ENCODE data around the gene TRANK1. TPM values are rescaled to one million over a fixed set of nuclear protein-coding genes. Genes with fewer than 3 reads are reported as not detected.

TRANK1 gene
- total RNA-seq (40.1 TPM), polyA plus RNA-seq (12.5 TPM)

DNA sequence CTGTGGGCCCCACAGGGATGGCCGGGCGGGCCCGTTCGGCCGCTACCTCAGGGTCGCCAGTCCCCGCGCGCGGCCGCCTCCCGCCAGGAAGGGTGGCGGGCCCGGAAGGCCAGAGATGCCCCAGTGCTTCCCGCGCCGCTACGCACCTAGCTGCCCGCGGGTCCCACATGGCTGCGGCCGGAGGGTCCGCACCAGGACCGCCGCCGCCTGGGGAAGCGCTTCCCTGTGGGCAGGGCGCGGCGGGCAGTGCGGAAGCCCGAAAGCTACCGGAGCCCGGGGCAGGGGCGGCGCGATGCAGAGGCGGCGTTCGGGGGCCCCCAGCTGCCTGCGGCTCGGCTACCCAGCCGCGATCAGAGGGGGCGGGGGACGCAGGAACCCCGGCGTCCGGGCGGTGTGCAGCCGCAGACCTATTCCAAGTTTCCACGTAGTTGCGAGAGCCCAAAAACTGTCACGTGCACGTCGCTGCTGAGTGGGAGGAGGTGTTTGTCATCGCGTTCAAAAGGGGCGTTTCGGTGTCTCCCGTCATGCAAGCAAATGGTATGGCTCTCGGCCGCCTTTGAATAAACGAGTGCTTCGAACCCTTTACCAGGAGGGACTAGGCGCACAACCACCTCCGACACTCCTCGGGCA is at the start of gene TRANK1:
Gene TRANK1 (minus strand): TSS at position 414 of the 630 bp plus-strand sequence. CDS start 245 bp downstream, at position 169.
- Histone ChIP-seq H3K36me3 (ENCODE audit: insufficient read depth) (no peaks in the 10 kb centered on the region), H3K4me3 (ENCODE audit: low read depth, low read length) (peak within 1 kb of the TSS; percentile 79), H3K27ac (ENCODE audit: low read depth) (peak within 1 kb of the TSS; percentile 43), H3K4me1 (ENCODE audit: insufficient read depth) (no peaks in the 10 kb centered on the region)
- under 1% methylated on average over 68 of the region's 68 CpGs for WGBS
- peak; percentile 28 for DNase-seq (ENCODE audit: extremely low spot score)

DNA sequence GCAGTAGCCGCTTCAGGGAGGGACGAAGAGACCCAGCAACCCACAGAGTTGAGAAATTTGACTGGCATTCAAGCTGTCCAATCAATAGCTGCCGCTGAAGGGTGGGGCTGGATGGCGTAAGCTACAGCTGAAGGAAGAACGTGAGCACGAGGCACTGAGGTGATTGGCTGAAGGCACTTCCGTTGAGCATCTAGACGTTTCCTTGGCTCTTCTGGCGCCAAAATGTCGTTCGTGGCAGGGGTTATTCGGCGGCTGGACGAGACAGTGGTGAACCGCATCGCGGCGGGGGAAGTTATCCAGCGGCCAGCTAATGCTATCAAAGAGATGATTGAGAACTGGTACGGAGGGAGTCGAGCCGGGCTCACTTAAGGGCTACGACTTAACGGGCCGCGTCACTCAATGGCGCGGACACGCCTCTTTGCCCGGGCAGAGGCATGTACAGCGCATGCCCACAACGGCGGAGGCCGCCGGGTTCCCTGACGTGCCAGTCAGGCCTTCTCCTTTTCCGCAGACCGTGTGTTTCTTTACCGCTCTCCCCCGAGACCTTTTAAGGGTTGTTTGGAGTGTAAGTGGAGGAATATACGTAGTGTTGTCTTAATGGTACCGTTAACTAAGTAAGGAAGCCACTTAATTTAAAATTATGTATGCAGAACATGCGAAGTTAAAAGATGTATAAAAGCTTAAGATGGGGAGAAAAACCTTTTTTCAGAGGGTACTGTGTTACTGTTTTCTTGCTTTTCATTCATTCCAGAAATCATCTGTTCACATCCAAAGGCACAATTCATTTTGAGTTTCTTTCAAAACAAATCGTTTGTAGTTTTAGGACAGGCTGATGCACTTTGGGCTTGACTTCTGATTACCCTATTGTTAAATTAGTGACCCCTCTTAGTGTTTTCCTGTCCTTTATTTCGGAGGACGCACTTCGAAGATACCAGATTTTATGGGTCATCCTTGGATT is 48.8 kb upstream of the TRANK1 start, which contains the start of gene MLH1:
Gene MLH1 (plus strand): TSS at position 193 of the 958 bp plus-strand sequence. CDS start 30 bp downstream, at position 223.
- H3K36me3 ChIP-seq (ENCODE audit: insufficient read depth): peaks cover 4% of the 10 kb centered on the region
- peaks cover 3% of the 10 kb centered on the region for H3K4me1 ChIP-seq (ENCODE audit: insufficient read depth)
- H3K4me3 ChIP-seq (ENCODE audit: low read depth, low read length): peak within 1 kb of the TSS; percentile 48
- H3K27ac ChIP-seq (ENCODE audit: low read depth): peak within 1 kb of the TSS; percentile 98
- WGBS: under 1% methylated on average over 47 of the region's 47 CpGs
- DNase-seq (ENCODE audit: extremely low spot score): peak; percentile 100

DNA sequence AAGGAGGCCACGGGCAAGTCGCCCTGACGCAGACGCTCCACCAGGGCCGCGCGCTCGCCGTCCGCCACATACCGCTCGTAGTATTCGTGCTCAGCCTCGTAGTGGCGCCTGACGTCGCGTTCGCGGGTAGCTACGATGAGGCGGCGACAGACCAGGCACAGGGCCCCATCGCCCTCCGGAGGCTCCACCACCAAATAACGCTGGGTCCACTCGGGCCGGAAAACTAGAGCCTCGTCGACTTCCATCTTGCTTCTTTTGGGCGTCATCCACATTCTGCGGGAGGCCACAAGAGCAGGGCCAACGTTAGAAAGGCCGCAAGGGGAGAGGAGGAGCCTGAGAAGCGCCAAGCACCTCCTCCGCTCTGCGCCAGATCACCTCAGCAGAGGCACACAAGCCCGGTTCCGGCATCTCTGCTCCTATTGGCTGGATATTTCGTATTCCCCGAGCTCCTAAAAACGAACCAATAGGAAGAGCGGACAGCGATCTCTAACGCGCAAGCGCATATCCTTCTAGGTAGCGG is 48.0 kb upstream of the TRANK1 start, which contains the start of gene EPM2AIP1:
Gene EPM2AIP1 (minus strand): TSS at position 326 of the 520 bp plus-strand sequence. CDS start 54 bp downstream, at position 272.
- WGBS: under 1% methylated on average over 48 of the region's 48 CpGs
- no peak for DNase-seq (ENCODE audit: extremely low spot score)
- Histone ChIP-seq H3K27ac (ENCODE audit: low read depth) (peak within 1 kb of the TSS; percentile 98), H3K36me3 (ENCODE audit: insufficient read depth) (peaks cover 4% of the 10 kb centered on the region), H3K4me3 (ENCODE audit: low read depth, low read length) (peak within 1 kb of the TSS; percentile 48), H3K4me1 (ENCODE audit: insufficient read depth) (peaks cover 3% of the 10 kb centered on the region)

DNA sequence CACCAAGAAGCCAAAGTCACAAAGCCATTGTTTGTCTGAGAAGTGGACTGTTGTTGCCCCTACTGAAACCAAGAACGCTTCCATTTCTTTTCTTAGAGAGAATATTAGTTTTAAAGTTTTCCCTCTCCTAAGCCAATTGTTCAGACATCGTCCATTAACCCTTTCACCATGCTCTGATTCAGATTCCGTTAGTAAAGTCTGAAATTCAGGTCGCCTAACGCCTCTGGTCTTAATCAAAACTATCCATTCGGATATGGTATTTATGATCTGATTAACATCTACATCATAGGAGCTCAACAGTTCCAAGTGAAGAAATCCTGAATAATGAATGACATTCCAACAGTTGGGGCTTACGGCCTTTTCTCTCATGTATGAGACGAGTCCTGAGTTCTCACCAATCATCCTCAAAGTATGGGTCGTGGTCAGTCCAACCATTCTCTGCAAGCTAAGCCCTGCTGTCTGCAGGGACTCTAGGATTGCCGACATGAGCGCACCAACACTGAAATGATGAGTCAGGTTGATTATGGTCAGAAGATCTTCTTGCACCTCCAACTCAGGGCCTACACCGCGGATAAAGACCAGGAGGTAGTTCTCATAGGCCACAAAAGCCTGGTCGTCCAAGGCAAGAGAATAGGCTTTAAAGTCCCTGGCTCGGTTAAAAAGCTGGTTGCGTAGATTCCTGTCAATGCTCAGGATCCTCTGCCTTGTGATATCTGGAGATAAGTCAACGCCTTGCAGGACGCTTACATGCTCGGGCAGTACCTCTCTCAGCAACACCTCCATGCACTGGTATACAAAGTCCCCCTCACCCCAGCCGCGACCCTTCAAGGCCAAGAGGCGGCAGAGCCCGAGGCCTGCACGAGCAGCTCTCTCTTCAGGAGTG is 47.3 kb upstream of the TRANK1 start:
- WGBS: 5% methylated on average over 24 of the region's 24 CpGs
- peak; percentile 14 for DNase-seq (ENCODE audit: extremely low spot score)
- Histone ChIP-seq H3K36me3 (ENCODE audit: insufficient read depth) (peaks cover 1% of the 10 kb centered on the region), H3K4me1 (ENCODE audit: insufficient read depth) (peaks cover 3% of the 10 kb centered on the region), H3K27ac (ENCODE audit: low read depth) (peak overlapping the region; percentile 98), H3K4me3 (ENCODE audit: low read depth, low read length) (peak overlapping the region; percentile 48)

DNA sequence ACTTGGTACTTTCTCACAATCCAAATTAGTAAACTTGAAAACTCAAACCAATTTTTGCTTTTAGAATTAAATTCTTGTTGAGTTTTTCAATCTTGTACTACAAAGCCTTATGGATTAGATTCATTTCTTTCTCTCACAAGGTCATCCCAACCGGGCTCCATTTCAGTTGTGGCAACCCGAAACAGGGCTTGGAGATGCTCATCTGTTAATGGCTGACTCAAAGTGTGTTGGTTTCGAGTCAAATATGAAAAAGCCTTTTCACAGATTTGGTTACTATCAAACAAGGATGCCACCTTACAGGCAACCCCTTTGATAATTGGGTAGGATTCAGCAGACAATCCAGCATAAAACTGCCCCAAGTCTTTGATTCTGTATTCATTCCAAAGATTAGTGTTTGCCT is 46.3 kb upstream of the TRANK1 start:
- DNase-seq (ENCODE audit: extremely low spot score): no peak
- 72% methylated on average over 3 of the region's 3 CpGs for WGBS
- Histone ChIP-seq H3K27ac (ENCODE audit: low read depth) (no peak overlapping the region), H3K4me3 (ENCODE audit: low read depth, low read length) (peak overlapping the region; percentile 3), H3K36me3 (ENCODE audit: insufficient read depth) (peaks cover 4% of the 10 kb centered on the region), H3K4me1 (ENCODE audit: insufficient read depth) (peaks cover 3% of the 10 kb centered on the region)

DNA sequence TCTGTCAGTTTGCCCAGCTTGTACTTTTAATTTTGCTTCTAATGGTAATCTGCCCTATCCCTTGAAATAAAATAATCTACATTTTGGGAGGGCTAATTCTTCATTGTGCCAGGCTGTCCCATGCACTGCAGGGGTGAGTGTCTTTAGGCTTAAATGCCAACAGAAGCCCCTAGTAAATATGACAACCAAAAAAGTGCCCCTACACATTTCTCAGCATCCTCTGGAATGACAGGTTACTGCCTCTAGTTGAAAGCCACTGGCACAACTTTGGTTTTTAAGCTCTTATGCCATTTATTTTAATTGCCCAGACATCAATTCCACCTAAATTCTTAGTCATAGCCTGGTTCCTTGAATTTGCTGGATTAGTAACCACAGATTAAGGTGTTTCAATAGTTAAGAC is 44.7 kb upstream of the TRANK1 start:
- no peak for DNase-seq (ENCODE audit: extremely low spot score)
- Histone ChIP-seq H3K4me3 (ENCODE audit: low read depth, low read length) (no peak overlapping the region), H3K27ac (ENCODE audit: low read depth) (no peak overlapping the region), H3K4me1 (ENCODE audit: insufficient read depth) (peaks cover 3% of the 10 kb centered on the region), H3K36me3 (ENCODE audit: insufficient read depth) (peaks cover 6% of the 10 kb centered on the region)

DNA sequence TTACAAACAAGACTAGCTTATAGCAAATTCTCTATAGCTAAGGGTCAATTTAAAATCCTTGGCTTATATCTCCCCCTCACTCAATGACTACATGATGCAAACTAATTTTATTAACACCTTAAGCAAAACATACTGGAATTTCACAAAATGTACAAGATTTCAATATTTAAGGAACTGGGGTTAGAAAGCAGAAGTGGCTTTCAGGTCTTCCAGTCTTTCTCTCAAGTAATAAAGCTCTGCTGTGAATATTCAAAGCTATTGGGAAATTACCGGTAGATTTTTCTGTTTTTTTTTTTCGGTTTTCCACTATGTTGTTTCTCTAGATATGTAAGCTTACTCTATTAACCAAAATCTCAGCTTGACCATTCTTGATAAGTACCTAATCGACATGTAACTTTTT is 44.2 kb upstream of the TRANK1 start:
- no peak overlapping the region for H3K27ac ChIP-seq (ENCODE audit: low read depth)
- H3K4me3 ChIP-seq (ENCODE audit: low read depth, low read length): no peak overlapping the region
- WGBS: 83% methylated on average over 3 of the region's 3 CpGs
- H3K4me1 ChIP-seq (ENCODE audit: insufficient read depth): peaks cover 3% of the 10 kb centered on the region
- DNase-seq (ENCODE audit: extremely low spot score): no peak
- H3K36me3 ChIP-seq (ENCODE audit: insufficient read depth): peaks cover 6% of the 10 kb centered on the region

DNA sequence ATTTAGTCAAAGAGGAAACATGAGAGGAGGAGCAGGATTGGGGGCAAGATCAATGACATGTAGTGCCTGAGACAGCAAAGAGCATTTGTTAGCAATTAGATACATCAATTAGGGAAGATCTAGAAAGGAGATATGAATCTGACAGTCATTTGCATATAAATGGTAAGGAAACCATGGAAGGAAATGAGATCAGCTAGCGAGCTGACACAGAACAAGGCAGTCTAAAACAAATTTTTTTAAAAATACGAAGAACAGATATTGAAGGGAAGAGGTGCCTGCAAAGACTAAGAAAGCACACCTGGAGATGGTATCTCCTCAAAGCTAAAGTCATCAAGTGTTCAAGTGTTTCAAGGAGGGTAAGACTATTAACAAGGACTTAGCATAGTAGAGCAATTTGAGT is 43.5 kb upstream of the TRANK1 start:
- DNase-seq (ENCODE audit: extremely low spot score): no peak
- Histone ChIP-seq H3K4me1 (ENCODE audit: insufficient read depth) (peaks cover 3% of the 10 kb centered on the region), H3K27ac (ENCODE audit: low read depth) (no peak overlapping the region), H3K4me3 (ENCODE audit: low read depth, low read length) (no peak overlapping the region), H3K36me3 (ENCODE audit: insufficient read depth) (peaks cover 6% of the 10 kb centered on the region)
- 81% methylated on average over 2 of the region's 2 CpGs for WGBS

DNA sequence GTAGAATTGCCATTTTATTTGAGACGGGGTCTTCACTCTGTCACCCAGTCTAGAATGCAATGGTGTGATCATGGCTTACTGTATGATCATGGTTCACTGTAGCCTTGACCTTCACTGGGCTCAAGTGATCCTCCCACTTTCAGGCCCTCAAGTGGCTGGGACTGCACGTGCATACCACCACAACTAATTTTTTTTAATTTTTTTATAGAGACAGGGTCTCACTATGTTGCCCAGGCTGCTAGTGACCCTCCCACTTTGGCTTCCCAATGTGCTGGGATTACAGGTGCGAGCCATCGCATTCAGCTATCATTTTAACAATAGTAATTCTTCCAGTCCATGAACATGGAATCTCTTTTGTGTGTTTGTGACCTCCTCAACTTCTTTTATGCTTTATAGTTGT is 36.2 kb upstream of the TRANK1 start:
- peaks cover 3% of the 10 kb centered on the region for H3K36me3 ChIP-seq (ENCODE audit: insufficient read depth)
- 96% methylated on average over 4 of the region's 4 CpGs for WGBS
- DNase-seq (ENCODE audit: extremely low spot score): no peak
- no peak overlapping the region for H3K27ac ChIP-seq (ENCODE audit: low read depth)
- H3K4me1 ChIP-seq (ENCODE audit: insufficient read depth): no peaks in the 10 kb centered on the region
- H3K4me3 ChIP-seq (ENCODE audit: low read depth, low read length): no peak overlapping the region

DNA sequence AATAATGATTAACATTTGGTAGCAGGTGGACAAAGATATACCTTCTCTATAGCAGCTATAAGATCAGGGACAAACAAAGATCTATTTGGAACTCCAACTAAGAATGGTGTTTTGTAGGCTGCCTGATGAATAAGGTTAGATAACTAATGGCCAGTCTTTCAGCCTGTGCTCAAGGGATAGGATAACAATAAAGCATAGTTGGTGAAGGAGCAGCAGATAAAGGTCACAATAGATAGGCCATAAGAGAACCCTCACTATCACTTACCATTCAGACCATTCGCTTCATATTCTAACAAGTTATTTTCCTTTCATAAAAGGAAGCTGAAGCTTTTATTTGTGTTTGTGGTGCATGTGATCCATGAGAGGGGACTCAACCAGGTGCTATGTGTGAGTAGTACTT is 28.3 kb upstream of the TRANK1 start:
- Histone ChIP-seq H3K27ac (ENCODE audit: low read depth) (no peak overlapping the region), H3K4me1 (ENCODE audit: insufficient read depth) (no peaks in the 10 kb centered on the region), H3K36me3 (ENCODE audit: insufficient read depth) (no peaks in the 10 kb centered on the region), H3K4me3 (ENCODE audit: low read depth, low read length) (no peak overlapping the region)
- 98% methylated on average over 1 of the region's 1 CpG for WGBS
- no peak for DNase-seq (ENCODE audit: extremely low spot score)

DNA sequence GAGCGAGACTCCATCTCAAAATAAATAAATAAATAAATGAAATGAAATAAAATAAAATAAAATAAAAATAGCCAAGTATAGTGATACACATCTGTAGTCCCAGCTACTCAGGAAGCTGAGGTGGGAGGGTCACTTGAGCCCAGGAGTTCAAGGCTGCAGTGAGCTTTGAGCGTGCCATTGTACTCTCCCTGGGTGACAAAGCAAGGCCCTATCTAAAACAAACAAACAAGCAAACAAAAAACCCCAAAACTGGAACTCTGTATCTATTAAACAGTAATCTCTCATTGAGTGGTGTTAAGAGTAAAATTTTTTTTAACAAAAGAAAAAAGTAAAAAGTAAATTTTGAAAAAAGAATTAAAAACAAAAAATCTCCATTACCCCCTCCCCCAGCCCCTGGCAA is 27.3 kb upstream of the TRANK1 start:
- DNase-seq (ENCODE audit: extremely low spot score): no peak
- H3K36me3 ChIP-seq (ENCODE audit: insufficient read depth): no peaks in the 10 kb centered on the region
- 97% methylated on average over 2 of the region's 2 CpGs for WGBS
- H3K27ac ChIP-seq (ENCODE audit: low read depth): no peak overlapping the region
- no peaks in the 10 kb centered on the region for H3K4me1 ChIP-seq (ENCODE audit: insufficient read depth)
- no peak overlapping the region for H3K4me3 ChIP-seq (ENCODE audit: low read depth, low read length)

DNA sequence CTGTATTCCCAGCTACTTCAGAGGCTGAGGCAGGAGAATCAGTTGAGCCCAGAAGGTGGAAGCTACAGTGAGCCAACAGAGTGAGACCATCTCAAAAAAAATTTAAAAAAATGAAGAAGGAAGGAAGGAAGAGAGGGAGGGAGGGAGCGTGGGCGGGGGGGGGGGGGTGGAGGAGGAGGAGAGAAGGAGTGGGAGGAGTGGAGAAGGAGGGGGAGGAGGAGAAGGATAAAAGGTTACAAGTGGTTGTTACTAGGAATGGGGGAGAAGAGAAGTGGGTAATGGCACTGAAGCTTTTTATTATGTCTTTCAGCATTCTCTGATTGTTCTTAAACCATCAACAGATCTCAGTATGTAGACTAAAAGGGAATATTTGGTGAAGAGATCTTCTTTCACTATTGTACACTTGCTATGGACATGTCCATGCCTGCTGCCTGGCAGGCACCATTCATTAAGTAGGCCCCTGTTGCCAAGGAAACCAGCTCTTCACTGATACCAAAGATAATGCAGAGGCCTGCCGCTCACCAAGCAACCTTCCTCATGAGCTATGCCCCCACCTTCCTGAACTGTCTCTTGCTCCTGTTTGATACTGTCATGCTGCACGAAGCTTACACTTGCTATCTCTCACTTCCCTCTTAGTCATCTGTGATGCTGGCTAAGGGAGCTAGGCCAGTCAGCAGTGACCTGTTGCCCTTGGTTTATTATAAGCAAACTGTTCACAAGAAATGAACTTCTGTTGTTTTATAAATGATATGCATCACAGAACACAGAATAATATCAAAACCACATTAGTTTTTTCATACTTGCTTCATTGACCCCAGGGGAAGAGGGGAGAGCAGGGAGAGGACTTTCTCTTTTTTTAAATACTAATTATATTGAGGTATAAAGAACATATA is 24.9 kb upstream of the TRANK1 start:
- Histone ChIP-seq H3K4me3 (ENCODE audit: low read depth, low read length) (no peak overlapping the region), H3K27ac (ENCODE audit: low read depth) (peak overlapping the region; percentile 67), H3K36me3 (ENCODE audit: insufficient read depth) (no peaks in the 10 kb centered on the region), H3K4me1 (ENCODE audit: insufficient read depth) (no peaks in the 10 kb centered on the region)
- DNase-seq (ENCODE audit: extremely low spot score): peak; percentile 81
- WGBS: 42% methylated on average over 4 of the region's 4 CpGs

Data from urinary bladder (tissue), 4 donors.